GM21423 (cell line): ENCODE results near the gene SMR3A.

Source experiments
- ATAC-seq: cut with Tn5 transposase; IDR thresholded peaks from one replicate; pipeline ENCODE4 v1.9.1; 2021; ENCODE audit warnings: mild to moderate bottlenecking, moderate library complexity; ENCODE audit not compliant: unreplicated experiment

SMR3A gene

GRCh38 chr4:70360460-70360859, at the start of gene SMR3A:
Gene SMR3A, plus strand, starts transcription at chr4:70360760. Its CDS starts 1,356 bp downstream, at chr4:70362116.
- no peak for ATAC-seq

- ATAC-seq, result no peak
These were observed 46.8 kb upstream of the SMR3A start for GRCh38 chr4:70313736-70314135.

GRCh38 chr4:70315928-70316327, 44.6 kb upstream of the SMR3A start:
- ATAC-seq, result no peak

GRCh38 chr4:70326052-70326451, 34.5 kb upstream of the SMR3A start:
- ATAC-seq, result no peak

GRCh38 chr4:70334681-70335080, 25.9 kb upstream of the SMR3A start, which contains the start of gene CABS1:
Gene CABS1, plus strand, starts transcription at chr4:70334981. Its CDS starts 59 bp downstream, at chr4:70335040.
- ATAC-seq, result no peak

GRCh38 chr4:70336043-70336442, 24.5 kb upstream of the SMR3A start:
- ATAC-seq, result no peak

GRCh38 chr4:70337886-70338420, 22.6 kb upstream of the SMR3A start:
- ATAC-seq, result no peak

- ATAC-seq, result no peak
These were observed 4.4 kb upstream of the SMR3A start for GRCh38 chr4:70356185-70356584.

- no peak for ATAC-seq
These were observed 1.4 kb upstream of the SMR3A start for GRCh38 chr4:70359115-70359661.

- ATAC-seq, result no peak
These were observed 3.4 kb downstream of the SMR3A start for GRCh38 chr4:70364002-70364401.

GRCh38 chr4:70365479-70365878, 4.9 kb downstream of the SMR3A start:
- no peak for ATAC-seq

GRCh38 chr4:70367813-70368212, 7.3 kb downstream of the SMR3A start:
- no peak for ATAC-seq

- no peak for ATAC-seq
These were observed 11.4 kb downstream of the SMR3A start for GRCh38 chr4:70371987-70372386.

GRCh38 chr4:70372760-70373159, 12.2 kb downstream of the SMR3A start:
- ATAC-seq, result no peak

GRCh38 chr4:70380578-70380977, 20.0 kb downstream of the SMR3A start:
- no peak for ATAC-seq

- ATAC-seq, result no peak
These were observed 22.2 kb downstream of the SMR3A start, which contains the start of gene SMR3B for GRCh38 chr4:70382691-70383181. Gene SMR3B, plus strand, starts transcription at chr4:70383131. Its CDS starts 1,380 bp downstream, at chr4:70384511.

- ATAC-seq, result peak; percentile 51
These were observed 31.7 kb downstream of the SMR3A start for GRCh38 chr4:70392057-70392776.

GRCh38 chr4:70397580-70397979, 37.0 kb downstream of the SMR3A start, which contains the start of gene OPRPN:
Gene OPRPN, plus strand, starts transcription at chr4:70397940. Its CDS starts 1,346 bp downstream, at chr4:70399286.
- ATAC-seq, result no peak

- peak; percentile 68 for ATAC-seq
These were observed 38.8 kb downstream of the SMR3A start for GRCh38 chr4:70399319-70399718.

GRCh38 chr4:70402762-70403161, 42.2 kb downstream of the SMR3A start:
- ATAC-seq, result no peak

- ATAC-seq, result no peak
These were observed 45.2 kb downstream of the SMR3A start for GRCh38 chr4:70405765-70406164.
